NB4 (cell line): ENCODE data around the gene OFD1.

Source experiments
- DNase-seq: peaks from one replicate; pipeline ENCODE4 v3.0.0; 2010; ENCODE audit warnings: low read depth
- H3K4me3 ChIP-seq: one replicate; pipeline ENCODE4 v1.5.1; 2011; ENCODE audit warnings: mild to moderate bottlenecking, low read depth, low read length, moderate library complexity
- MYC ChIP-seq: IDR thresholded peaks from 2 replicates; pipeline ENCODE4 v1.6.1; 2011; ENCODE audit warnings: low read depth, low read length
- POLR2A ChIP-seq: IDR thresholded peaks from 2 replicates; pipeline ENCODE4 v1.6.1; 2011; ENCODE audit warnings: mild to moderate bottlenecking; ENCODE audit not compliant: insufficient read length; ENCODE audit errors: extremely low read depth
- TF ChIP-seq, protein P1 (sequence below): IDR thresholded peaks from one replicate; pipeline ENCODE4 v1.5.1; 2012; ENCODE audit warnings: low read depth, low read length
- TF ChIP-seq, protein P2 (sequence below): IDR thresholded peaks from 2 replicates; pipeline ENCODE4 v1.6.1; 2011; ENCODE audit warnings: low read depth, low read length

OFD1 gene

DNA sequence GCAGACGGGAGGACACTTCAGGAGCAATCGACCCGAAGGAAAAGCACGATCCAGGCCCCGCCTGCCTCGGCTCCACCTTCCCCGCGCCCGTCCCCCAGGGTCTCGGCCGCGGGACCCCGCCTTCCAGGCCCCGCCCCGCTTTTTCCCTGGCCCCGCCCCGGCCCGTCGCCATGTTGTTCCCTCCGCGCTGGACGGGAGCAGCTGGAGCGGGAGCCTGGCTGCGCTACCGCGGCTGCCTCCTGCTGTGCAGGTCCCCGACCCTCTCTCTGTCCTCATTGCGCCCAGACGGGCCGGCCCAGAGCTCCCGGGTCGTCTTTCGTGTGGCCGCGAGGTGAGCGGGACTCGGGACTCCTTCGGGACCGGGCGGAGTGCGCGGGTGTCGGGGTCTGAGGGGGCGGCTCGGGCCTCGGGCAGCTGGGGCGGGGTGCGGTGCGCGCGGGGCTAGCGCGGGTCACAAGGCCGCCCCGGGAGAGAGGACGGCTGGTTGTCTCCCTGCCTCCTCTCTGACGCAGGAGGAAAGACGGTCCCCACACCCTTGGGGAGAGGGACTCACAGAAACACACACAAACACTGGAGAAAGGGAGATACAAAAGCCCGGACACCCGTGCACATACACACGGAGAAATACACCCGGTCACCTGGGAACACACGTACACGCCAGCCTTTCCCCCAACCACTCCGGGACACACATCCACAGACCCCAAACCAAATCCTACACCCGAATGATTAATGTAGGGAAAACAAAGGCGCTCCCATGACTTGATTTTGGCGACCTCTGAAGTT is 45.4 kb upstream of the OFD1 start, which contains the start of gene RAB9A:
RAB9A (plus strand) TSS at position 171 of the 783 bp plus-strand sequence. CDS start 19,619 bp downstream, outside the sequence.
- TF ChIP-seq, protein P1, sequence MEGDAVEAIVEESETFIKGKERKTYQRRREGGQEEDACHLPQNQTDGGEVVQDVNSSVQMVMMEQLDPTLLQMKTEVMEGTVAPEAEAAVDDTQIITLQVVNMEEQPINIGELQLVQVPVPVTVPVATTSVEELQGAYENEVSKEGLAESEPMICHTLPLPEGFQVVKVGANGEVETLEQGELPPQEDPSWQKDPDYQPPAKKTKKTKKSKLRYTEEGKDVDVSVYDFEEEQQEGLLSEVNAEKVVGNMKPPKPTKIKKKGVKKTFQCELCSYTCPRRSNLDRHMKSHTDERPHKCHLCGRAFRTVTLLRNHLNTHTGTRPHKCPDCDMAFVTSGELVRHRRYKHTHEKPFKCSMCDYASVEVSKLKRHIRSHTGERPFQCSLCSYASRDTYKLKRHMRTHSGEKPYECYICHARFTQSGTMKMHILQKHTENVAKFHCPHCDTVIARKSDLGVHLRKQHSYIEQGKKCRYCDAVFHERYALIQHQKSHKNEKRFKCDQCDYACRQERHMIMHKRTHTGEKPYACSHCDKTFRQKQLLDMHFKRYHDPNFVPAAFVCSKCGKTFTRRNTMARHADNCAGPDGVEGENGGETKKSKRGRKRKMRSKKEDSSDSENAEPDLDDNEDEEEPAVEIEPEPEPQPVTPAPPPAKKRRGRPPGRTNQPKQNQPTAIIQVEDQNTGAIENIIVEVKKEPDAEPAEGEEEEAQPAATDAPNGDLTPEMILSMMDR: no peak
- TF ChIP-seq MYC (peak; percentile 39; the same call in 1 of the 2 replicates), POLR2A (peak; percentile 82)
- TF ChIP-seq, protein P2, sequence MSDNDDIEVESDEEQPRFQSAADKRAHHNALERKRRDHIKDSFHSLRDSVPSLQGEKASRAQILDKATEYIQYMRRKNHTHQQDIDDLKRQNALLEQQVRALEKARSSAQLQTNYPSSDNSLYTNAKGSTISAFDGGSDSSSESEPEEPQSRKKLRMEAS: 0 out of 2 replicates have a peak, but pooled peaks have one; percentile 7
- DNase-seq: peak; percentile 86
- H3K4me3 ChIP-seq: peak within 1 kb of the TSS; percentile 94

DNA sequence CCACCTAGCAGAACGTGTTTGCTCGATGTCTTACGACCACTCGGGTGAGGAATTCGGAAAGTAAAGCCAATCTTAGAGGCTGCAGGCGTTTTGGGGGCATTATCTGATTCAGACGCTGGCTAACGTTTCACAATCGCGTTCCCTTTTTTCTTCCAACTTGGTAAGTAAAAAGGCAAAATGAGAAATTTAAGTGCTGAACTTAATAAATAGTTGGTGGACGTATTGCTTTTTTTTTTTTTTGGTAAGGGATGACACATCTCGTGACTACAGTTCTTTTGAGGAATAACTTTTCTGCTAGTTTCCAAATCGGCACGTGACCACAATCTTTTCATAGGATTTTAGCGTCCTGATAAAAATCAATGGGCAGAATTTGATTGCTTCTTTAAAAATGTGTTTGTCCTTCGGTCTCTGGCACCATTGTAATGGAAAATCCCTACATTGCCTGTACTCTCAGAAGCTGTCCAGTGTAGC is 44.8 kb upstream of the OFD1 start:
- H3K4me3 ChIP-seq: peak overlapping the region; percentile 94
- peak; percentile 60 for DNase-seq
- TF ChIP-seq MYC (no peak), POLR2A (no peak)
- TF ChIP-seq, protein P2: no peak
- TF ChIP-seq, protein P1: no peak

DNA sequence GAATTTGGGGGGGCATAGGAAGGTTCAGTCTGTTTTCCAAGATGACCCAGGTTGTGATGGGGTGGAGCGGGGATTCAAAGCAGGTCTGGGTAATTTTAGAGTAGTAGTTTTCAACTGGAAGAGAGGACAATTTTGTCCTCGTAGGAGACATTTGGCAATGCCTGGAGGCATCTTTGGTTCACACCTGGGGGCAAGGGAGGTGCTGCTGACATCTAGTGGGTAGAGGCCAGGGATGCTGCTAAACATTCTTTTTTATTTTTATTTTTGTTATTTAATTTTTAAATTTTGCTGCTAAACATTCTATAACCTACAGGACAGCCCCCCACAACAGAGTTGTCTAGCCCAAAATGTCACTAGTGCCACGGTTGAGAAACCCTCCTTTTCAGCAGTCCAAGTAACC is 43.7 kb upstream of the OFD1 start:
- TF ChIP-seq, protein P2: no peak
- TF ChIP-seq, protein P1: no peak
- TF ChIP-seq POLR2A: no peak
- no peak for TF ChIP-seq MYC
- no peak for DNase-seq
- H3K4me3 ChIP-seq: peak overlapping the region; percentile 94

DNA sequence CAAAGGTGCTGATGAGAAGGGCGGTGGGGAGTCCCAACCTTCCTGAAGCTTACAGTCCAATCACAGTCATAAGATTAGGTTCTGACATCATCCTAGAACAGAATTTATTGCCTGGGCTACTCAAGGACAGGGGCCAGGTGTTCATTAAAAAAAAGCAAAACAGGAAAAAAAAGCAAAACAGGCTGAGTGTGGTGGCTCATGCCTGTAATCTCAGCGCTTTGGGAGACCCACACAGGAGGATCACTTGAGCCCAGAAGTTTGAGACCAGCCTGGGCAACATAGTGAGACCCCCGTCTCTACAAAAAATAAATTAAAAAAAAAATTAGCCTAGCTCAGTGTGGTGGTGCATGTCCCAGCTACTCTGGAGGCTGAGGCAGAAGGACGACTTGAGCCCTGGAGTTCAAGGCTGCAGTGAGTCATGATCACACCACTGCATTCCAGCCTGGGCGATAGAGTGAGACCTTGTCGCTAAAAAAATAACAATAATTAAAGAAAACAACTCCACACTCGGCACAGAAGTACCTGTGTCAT is 42.6 kb upstream of the OFD1 start:
- TF ChIP-seq, protein P1: no peak
- TF ChIP-seq MYC: no peak
- TF ChIP-seq POLR2A: no peak
- TF ChIP-seq, protein P2: no peak
- no peak for DNase-seq
- H3K4me3 ChIP-seq: no peak overlapping the region

DNA sequence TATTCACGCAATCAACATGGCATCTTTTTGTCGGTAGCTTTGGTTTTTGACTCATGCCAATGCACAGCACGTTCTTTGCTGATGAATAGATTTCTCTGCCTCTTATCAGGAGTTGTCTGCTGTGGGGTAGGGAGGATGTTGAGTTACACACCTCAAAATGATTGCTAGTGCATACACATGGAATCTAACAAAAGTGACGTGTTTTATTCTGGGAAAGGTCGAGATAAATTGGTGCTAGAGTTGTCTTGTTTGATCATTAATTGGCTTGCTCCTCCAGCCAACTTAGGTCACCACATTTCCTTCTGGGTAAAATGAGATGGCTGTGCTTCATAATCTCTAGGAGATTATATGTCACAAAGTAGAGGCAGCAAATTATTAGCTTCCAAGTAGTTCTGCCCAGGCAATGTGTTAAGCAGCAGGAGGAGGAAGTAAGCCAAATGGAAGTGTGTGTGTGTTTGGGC is 41.7 kb upstream of the OFD1 start:
- no peak overlapping the region for H3K4me3 ChIP-seq
- TF ChIP-seq POLR2A: no peak
- TF ChIP-seq MYC: no peak
- TF ChIP-seq, protein P2: no peak
- TF ChIP-seq, protein P1: no peak
- no peak for DNase-seq
